ENCODE measurements around the gene PIM1. TPM values are rescaled to one million over a fixed set of nuclear protein-coding genes. Genes with fewer than 3 reads are reported as not detected.

Gene PIM1
- total RNA-seq, 1 donor from 2014 or later = 151 TPM

- Mint-ChIP-seq H3K4me3 (ENCODE audit: low read depth) (no peak overlapping the region), H3K36me3 (ENCODE audit: low read depth) (no peaks in the 10 kb centered on the region), H3K27ac (peak overlapping the region; percentile 86), H3K9me3 (no peaks in the 10 kb centered on the region), H3K4me1 (ENCODE audit: low read depth) (peaks cover 40% of the 10 kb centered on the region), H3K27me3 (ENCODE audit: low read depth) (no peaks in the 10 kb centered on the region)
- intact Hi-C loops (cut with micrococcal nuclease) = loop anchor here (1.0 to 2.0 kb wide), 4 partner anchors 38 to 444 kb away; no protein-coding TSS in a partner anchor
- DNase-seq (ENCODE audit: low spot score) = peak; percentile 71
Observed at GRCh38 chr6:37210313-37210968, 40.5 kb downstream of the PIM1 start.

- no peak overlapping the region for H3K4me3 Mint-ChIP-seq (ENCODE audit: low read depth)
- intact Hi-C loops (cut with micrococcal nuclease) = no loop called here
- no peak overlapping the region for H3K27ac Mint-ChIP-seq
- H3K36me3 Mint-ChIP-seq (ENCODE audit: low read depth) = no peaks in the 10 kb centered on the region
- H3K27me3 Mint-ChIP-seq (ENCODE audit: low read depth) = no peaks in the 10 kb centered on the region
- DNase-seq (ENCODE audit: low spot score) = no peak
- no peaks in the 10 kb centered on the region for H3K9me3 Mint-ChIP-seq
- peaks cover 30% of the 10 kb centered on the region for H3K4me1 Mint-ChIP-seq (ENCODE audit: low read depth)
Observed at GRCh38 chr6:37212268-37212667, 42.3 kb downstream of the PIM1 start.

- H3K4me1 Mint-ChIP-seq (ENCODE audit: low read depth) = peaks cover 17% of the 10 kb centered on the region
- DNase-seq (ENCODE audit: low spot score) = no peak
- no peaks in the 10 kb centered on the region for H3K36me3 Mint-ChIP-seq (ENCODE audit: low read depth)
- intact Hi-C loops (cut with micrococcal nuclease) = no loop called here
- H3K27me3 Mint-ChIP-seq (ENCODE audit: low read depth) = no peaks in the 10 kb centered on the region
- no peaks in the 10 kb centered on the region for H3K9me3 Mint-ChIP-seq
- H3K4me3 Mint-ChIP-seq (ENCODE audit: low read depth) = no peak overlapping the region
- no peak overlapping the region for H3K27ac Mint-ChIP-seq
Observed at GRCh38 chr6:37218061-37218460, 48.1 kb downstream of the PIM1 start.

- peaks cover 18% of the 10 kb centered on the region for H3K4me1 Mint-ChIP-seq (ENCODE audit: low read depth)
- no peaks in the 10 kb centered on the region for H3K9me3 Mint-ChIP-seq
- intact Hi-C loops (cut with micrococcal nuclease) = no loop called here
- no peaks in the 10 kb centered on the region for H3K36me3 Mint-ChIP-seq (ENCODE audit: low read depth)
- no peak for DNase-seq (ENCODE audit: low spot score)
- no peak overlapping the region for H3K27ac Mint-ChIP-seq
- no peaks in the 10 kb centered on the region for H3K27me3 Mint-ChIP-seq (ENCODE audit: low read depth)
- no peak overlapping the region for H3K4me3 Mint-ChIP-seq (ENCODE audit: low read depth)
Observed at GRCh38 chr6:37218511-37218910, 48.6 kb downstream of the PIM1 start.

GRCh38 chr6:37221585-37222124 lies 51.7 kb downstream of the PIM1 start:
- Mint-ChIP-seq H3K27me3 (ENCODE audit: low read depth) (no peaks in the 10 kb centered on the region), H3K4me3 (ENCODE audit: low read depth) (peak overlapping the region; percentile 77), H3K9me3 (no peaks in the 10 kb centered on the region), H3K36me3 (ENCODE audit: low read depth) (no peaks in the 10 kb centered on the region), H3K27ac (no peak overlapping the region), H3K4me1 (ENCODE audit: low read depth) (peaks cover 18% of the 10 kb centered on the region)
- DNase-seq (ENCODE audit: low spot score) = no peak
- intact Hi-C loops (cut with micrococcal nuclease) = loop anchor here (2.0 kb wide), 1 partner anchor 37 kb away; the partner anchor contains the start of gene TMEM217

GRCh38 chr6:37222125-37222967 lies 52.4 kb downstream of the PIM1 start:
- Mint-ChIP-seq H3K4me3 (ENCODE audit: low read depth) (peak overlapping the region; percentile 77), H3K9me3 (no peaks in the 10 kb centered on the region), H3K27me3 (ENCODE audit: low read depth) (no peaks in the 10 kb centered on the region), H3K27ac (peak overlapping the region; percentile 17), H3K4me1 (ENCODE audit: low read depth) (peaks cover 18% of the 10 kb centered on the region), H3K36me3 (ENCODE audit: low read depth) (no peaks in the 10 kb centered on the region)
- intact Hi-C loops (cut with micrococcal nuclease) = loop anchor here (2.0 kb wide), 1 partner anchor 36 kb away; the partner anchor contains the start of gene TMEM217
- DNase-seq (ENCODE audit: low spot score) = peak; percentile 72

GRCh38 chr6:37222992-37223391 lies 53.0 kb downstream of the PIM1 start:
- intact Hi-C loops (cut with micrococcal nuclease) = loop anchor here (2.0 kb wide), 1 partner anchor 36 kb away; the partner anchor contains the start of gene TMEM217
- Mint-ChIP-seq H3K9me3 (no peaks in the 10 kb centered on the region), H3K27me3 (ENCODE audit: low read depth) (no peaks in the 10 kb centered on the region), H3K36me3 (ENCODE audit: low read depth) (no peaks in the 10 kb centered on the region), H3K4me3 (ENCODE audit: low read depth) (peak overlapping the region; percentile 77), H3K27ac (peak overlapping the region; percentile 17), H3K4me1 (ENCODE audit: low read depth) (peaks cover 19% of the 10 kb centered on the region)
- no peak for DNase-seq (ENCODE audit: low spot score)

Other genes starting within 250 kb of the PIM1 start
- gene PI16, start 215.4 kb upstream of the PIM1 start, total RNA-seq = not detected in 2 replicates
- gene MTCH1, start 184.0 kb upstream of the PIM1 start, total RNA-seq = 117 and 119 TPM in 2 replicates
- 0.64 and 0.87 TPM in 2 replicates for gene FGD2, start 164.5 kb upstream of the PIM1 start, total RNA-seq
- 13.8 and 14.6 TPM in 2 replicates for gene TBC1D22B, start 87.6 kb downstream of the PIM1 start, total RNA-seq
- 4.5 and 4.8 TPM in 2 replicates for gene TMEM217, start 88.0 kb downstream of the PIM1 start, total RNA-seq
- 28.5 and 32.0 TPM in 2 replicates for gene RNF8, start 183.8 kb downstream of the PIM1 start, total RNA-seq

Data from activated T-helper 2 cell treated with anti-CD3 and anti-CD28 coated beads, Interferon-gamma antibody, Interleukin-2, Interleukin-4, amounts not matched to agents 10 μg/mL and 5 μg/mL and 100 μg/mL, durations not matched to agents 14 hours and 24 hours and 36 hours (primary cell).